ENCODE data around the gene GNGT2.

Gene GNGT2

GRCh38 chr17:49229076-49229804, 18.9 kb upstream of the GNGT2 start:
- DNase-seq: no peak

- peak; percentile 42 for DNase-seq
These were observed 17.3 kb upstream of the GNGT2 start for GRCh38 chr17:49227436-49228261.

- DNase-seq: no peak
These were observed 16.5 kb upstream of the GNGT2 start for GRCh38 chr17:49226771-49227435.

- no peak for DNase-seq
These were observed 15.3 kb upstream of the GNGT2 start for GRCh38 chr17:49225554-49226236.

- DNase-seq: no peak
These were observed 14.6 kb upstream of the GNGT2 start for GRCh38 chr17:49224997-49225337.

GRCh38 chr17:49224198-49224996, 14.0 kb upstream of the GNGT2 start:
- DNase-seq: no peak

GRCh38 chr17:49223517-49224197, 13.3 kb upstream of the GNGT2 start:
- DNase-seq: no peak

GRCh38 chr17:49223168-49223516, 12.8 kb upstream of the GNGT2 start:
- DNase-seq: no peak

- DNase-seq: no peak
These were observed 9.6 kb upstream of the GNGT2 start for GRCh38 chr17:49219987-49220386.

GRCh38 chr17:49218941-49219913, 8.9 kb upstream of the GNGT2 start:
- no peak for DNase-seq

- no peak for DNase-seq
These were observed 7.5 kb upstream of the GNGT2 start for GRCh38 chr17:49217651-49218413.

GRCh38 chr17:49216953-49217650, 6.7 kb upstream of the GNGT2 start:
- no peak for DNase-seq

- no peak for DNase-seq
These were observed 6.1 kb upstream of the GNGT2 start for GRCh38 chr17:49216482-49216881.

- DNase-seq: no peak
These were observed 4.4 kb upstream of the GNGT2 start for GRCh38 chr17:49214676-49215360.

GRCh38 chr17:49213847-49214246, 3.5 kb upstream of the GNGT2 start:
- no peak for DNase-seq

GRCh38 chr17:49213399-49213798, 3.0 kb upstream of the GNGT2 start:
- DNase-seq: no peak

- DNase-seq: no peak
These were observed 1.3 kb downstream of the GNGT2 start for GRCh38 chr17:49209061-49209571.

GRCh38 chr17:49204516-49204915, 5.9 kb downstream of the GNGT2 start:
- DNase-seq: no peak
